HG03196 (cell line): ENCODE results near the gene PLA2G6.
"Not testable (repeated sequence)": the region's sequence is repeated elsewhere in the genome, so short reads cannot be mapped to it uniquely, and the experiment has no call there.

Source experiments
- ATAC-seq: cut with Tn5 transposase; IDR thresholded peaks from one replicate; pipeline ENCODE4 v1.9.1; 2021; ENCODE audit not compliant: unreplicated experiment

Gene PLA2G6

DNA sequence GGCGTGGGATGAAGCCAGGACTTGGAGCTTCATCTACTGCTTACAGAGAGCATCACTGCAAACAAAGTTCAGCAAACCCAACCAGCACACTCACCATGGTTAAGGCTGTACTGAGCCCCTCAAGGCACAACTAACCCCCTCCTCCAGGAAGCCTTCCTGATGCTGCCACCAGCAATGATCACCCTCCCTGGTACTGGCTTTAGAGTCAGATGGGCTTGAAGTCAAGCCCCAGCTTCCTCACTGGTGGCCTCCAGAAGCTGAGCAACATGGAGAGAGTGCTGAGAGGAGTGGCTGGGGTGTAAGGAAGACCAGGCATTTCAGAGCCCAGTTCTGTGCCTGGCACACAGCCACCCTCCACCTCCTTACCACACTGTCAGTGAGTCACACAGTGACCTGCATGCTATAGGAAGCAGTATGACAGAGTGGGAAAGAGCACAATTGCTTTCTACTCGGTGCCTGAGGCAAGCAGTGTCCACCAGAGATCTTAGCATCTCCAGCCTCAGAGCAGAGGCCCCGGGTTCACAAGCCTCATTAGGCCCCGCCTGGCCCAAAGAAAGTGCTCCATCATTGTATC, 46.4 kb downstream of the PLA2G6 start:
- ATAC-seq: no peak

GRCh38 chr22:38133331-38133730, 48.3 kb downstream of the PLA2G6 start:
- ATAC-seq: no peak

- ATAC-seq: no peak
These were observed 48.8 kb downstream of the PLA2G6 start for GRCh38 chr22:38132794-38133193.

GRCh38 chr22:38132136-38132535, 49.5 kb downstream of the PLA2G6 start:
- no peak for ATAC-seq

- no peak for ATAC-seq
These were observed 50.2 kb downstream of the PLA2G6 start for GRCh38 chr22:38131399-38131798.

- no peak for ATAC-seq
These were observed 51.8 kb downstream of the PLA2G6 start for GRCh38 chr22:38129856-38130255.

GRCh38 chr22:38129021-38129420, 52.6 kb downstream of the PLA2G6 start:
- ATAC-seq: no peak

DNA sequence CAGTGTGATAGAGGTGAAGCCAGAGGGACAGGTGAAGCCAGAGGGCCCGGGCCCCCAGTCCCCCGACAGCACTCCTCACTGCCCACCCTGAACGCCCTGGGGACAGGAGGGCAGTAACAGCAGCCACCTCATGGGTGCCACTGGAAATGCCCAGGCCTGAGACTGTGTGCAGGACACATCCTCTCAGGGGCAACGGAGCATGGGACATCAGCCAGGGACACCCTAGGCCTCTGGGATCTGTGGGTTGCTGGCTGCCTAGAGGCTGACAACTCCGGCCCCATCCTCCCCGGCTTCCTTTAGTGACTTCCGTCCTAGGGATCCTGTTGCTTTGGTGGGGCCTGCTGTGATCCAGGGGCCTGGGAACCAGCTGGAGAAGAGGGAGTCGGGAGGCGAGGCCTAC, 53.8 kb downstream of the PLA2G6 start:
- no peak for ATAC-seq

DNA sequence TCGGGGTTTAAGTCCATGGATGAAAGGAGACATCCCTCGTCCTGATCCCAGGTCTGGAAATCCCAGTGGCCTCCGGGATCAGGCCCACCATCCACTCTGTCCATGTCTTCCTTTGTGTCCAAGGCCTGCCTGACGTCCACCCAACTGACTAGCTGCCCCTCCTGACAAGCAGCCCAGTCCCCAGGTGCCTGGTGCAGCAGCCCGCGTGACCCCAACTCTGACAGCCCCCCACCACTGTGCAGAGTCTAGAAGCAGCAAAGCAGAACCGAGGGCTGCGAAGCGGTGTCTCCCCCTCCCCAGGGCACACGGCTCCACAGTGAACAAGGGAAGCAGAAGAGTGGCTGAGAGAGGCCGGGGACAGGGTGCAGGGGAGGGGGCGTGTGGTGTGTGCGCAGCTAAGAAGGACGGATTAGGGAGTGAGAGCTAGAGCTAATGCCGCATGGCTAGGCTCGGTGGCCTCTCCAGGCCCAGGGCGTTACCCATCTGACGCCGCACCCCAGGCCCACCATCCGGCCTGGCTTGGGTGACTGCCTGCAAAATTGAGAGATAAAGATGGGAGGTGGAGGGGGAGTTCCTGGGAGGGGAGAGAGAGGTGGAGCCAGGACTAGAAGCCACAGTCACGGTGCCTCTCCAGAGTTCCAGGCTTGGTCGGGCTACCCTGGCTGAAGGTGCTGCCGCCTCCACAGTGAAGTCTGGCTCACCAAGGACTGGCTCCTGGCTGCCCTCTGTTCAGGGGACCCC, 54.5 kb downstream of the PLA2G6 start:
- no peak for ATAC-seq

DNA sequence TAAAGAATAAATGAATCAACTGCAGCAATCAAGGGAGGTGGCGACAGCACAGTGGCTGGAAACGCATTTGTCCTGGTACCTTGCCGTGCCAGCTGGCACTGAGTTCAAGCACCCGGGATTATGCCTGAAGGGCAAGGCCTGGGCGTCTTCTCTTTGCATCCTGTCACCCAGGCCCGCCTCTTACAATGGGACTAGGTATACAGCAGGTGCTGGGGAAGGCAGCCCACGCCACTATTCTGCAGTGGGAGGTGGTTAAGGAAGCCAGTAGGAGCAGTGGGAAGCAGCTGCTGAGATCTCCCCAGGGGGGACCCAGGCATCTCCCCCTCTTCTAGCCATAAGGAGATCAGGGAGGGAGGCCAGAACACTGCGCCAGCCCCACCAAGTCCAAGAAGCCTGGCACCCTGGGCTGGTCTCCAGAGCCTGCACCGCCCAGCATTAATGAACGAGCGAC, 55.9 kb downstream of the PLA2G6 start:
- ATAC-seq: no peak

GRCh38 chr22:38125038-38125610, 56.5 kb downstream of the PLA2G6 start:
- no peak for ATAC-seq

DNA sequence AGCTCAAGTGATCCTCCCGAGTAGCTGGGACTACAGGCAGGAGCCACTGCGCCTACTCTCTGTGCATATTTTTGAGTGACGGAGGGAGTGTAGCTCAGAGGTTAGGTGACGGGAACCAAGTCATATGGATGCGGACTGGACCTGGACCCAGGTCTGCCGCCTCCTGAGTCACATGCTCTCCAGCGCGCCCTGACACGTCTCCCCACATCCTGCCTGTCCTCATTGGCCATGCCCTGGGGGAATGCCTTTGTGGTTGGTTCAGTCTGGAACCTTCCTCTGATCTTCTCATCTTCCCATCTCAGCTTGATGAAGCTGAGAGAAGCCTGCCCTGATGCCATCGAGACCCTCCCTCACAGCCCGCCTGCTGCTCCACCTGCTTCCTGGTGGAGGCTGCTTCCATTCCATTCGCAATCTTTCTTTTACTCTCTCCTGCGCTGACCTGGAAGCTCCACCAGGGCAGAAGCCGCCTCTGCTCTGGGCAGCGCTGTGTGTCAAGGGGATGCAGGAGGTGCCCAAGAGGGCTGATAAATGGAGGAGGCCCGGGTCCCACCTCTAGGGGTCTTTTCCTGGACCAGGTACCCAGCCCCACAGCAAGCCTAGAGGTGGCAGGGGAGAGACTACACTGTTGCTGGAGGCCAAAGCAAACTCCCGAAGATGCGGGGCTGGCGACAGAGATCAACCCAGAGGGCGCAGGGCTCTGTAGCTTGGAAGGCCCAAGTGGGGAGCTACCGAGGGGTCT, 57.2 kb downstream of the PLA2G6 start:
- no peak for ATAC-seq

- ATAC-seq: no peak
These were observed 59.0 kb downstream of the PLA2G6 start for GRCh38 chr22:38122616-38123015.

DNA sequence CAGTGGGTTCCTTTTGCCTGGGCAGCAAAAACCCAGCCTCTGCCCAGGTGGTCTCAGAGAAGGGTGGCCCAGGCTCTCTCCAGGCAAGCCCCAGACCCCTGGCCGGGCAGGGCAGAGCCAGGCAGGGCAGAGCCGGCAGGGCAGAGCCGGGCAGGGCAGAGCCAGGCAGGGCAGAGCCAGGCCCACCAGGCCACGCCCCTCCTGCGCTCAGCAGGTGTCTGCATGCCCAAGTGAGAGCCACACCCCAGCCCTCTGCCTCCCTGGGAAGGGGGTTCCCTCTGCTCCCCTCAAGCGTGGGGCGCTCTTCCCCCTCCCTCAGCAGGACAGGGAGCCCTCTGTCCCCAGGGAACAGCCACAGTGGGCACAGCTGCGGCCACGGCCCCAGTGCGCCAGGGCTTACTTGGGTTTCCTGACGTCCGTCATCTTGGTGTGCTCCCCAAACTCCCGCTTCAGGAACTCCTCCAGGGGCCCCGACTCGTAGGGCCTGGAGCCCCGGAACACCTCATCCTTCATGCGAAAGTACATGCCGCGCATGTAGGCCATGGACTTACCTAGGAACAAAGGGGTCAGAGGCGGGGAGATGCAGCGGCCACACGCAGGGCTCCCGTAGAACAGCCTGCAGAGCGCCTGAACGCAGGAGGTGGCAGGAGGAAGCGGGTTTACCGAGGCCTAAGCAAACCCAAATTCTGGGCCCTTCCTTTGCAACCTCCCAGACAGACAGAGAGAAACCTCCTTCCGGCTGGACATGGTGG, 61.1 kb downstream of the PLA2G6 start:
- ATAC-seq: no peak

DNA sequence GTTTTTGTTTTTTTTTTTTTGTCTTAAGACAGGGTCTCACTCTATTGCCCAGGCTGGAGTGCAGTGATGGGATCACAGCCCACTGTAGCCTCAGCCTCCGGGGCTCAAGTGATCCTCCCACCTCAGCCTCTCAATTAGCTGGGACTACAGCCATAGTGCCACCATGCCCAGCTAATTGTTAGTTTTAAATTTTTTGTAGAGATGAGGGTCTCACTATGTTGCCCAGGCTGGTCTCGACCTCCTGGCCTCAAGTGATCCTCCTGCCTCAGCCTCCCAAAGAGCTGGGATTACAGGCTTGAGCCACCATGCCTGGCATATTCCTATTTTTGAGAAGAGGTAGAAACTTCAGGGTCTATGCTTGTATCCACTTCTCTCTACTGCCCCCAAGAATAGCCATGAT, 62.9 kb downstream of the PLA2G6 start:
- ATAC-seq: not testable (repeated sequence)

DNA sequence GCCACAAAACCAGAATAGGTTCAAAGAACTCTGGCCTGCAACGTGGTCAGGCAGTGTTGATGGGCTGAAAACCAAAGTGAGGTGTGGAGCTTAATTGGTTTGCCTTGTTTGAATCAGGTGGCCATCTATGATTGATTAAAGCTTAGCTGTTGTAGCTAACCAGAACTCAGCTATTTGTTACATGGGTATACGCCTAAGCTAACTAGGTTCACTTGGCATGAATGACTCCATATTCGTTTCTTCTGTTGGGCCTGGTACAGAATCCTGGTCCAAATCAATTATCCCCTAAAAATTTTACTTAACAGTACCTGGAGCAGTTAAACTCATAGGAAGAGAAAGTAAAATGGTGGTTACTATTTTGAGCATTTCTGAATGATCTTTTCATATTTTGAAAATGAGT, 63.4 kb downstream of the PLA2G6 start:
- no peak for ATAC-seq

DNA sequence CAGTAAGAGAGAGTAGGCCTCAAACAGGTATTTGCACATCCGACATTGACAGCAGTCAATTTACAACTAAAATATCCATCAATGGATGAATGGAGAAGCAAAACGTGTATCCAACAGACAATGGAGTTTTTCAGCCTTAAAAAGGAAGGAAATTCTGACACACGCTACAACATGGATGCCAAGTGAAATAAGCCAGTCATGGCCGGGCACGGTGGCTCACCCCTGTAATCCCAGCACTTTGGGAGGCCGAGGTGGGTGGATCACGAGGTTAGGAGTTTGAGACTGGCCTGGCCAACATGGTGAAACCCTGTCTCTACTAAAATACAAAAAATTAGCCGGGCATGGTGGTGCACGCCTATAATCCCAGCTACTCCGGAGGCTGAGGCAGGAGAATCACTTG, 64.1 kb downstream of the PLA2G6 start:
- not testable (repeated sequence) for ATAC-seq

GRCh38 chr22:38115423-38116205, 66.0 kb downstream of the PLA2G6 start:
- ATAC-seq: no peak

DNA sequence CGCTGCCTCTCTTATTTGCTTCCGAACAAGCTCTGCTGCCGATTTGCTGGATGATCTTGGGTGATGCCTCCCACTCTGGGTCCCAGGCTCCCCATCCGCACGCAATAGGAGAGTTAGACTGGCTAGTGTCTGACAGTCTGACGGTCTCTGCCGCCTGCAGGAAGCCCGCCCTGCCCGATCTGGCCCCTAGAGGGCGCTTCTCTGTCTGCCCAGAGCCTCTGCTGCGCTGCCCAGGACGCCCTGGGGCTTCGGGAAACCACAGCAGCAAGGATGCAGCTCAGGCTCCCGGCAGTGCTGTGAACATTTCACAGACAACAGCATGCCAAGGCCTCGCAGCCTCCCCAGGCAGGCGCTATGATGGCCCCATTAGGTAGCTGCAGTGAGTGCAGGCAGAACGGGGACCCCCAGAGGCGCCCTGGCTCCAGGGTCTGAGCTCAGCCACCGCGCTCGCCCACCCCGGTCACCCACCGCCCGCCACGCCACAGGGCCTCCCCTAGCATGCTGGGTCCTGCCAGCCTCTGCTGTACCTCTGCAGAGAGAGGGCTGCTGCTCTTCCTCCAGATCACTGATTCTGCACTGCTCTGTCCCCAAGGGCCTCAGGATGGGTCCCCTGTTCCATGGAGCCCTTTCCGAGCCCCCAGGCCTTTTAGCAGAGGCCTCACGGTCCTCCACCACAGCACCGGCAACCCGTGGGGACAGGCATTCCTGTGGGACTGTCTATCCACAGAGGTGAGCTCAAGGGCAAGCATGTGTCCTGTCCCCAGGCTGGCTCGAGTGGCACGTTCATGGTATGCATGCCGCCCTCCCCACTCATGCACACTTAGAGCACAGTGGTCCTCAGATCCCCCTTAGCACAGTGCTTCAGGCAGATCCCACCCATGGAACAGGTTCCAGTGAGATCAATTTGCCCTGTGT, 66.9 kb downstream of the PLA2G6 start:
- ATAC-seq: no peak
